B cell (primary cell): Measurements from ENCODE around the gene PPP1R12B.

Experiments used
- CTCF ChIP-seq: fragments of 200-600 bp; IDR thresholded peaks from one replicate; pipeline ENCODE4 v1.8.0; 2022; ENCODE audit warnings: antibody characterized with exemption, mild to moderate bottlenecking
- EZH2 ChIP-seq: IDR thresholded peaks from 2 replicates; pipeline ENCODE4 v1.6.1; 2012; ENCODE audit warnings: borderline replicate concordance, low read depth, mild to moderate bottlenecking, moderate library complexity, low read length; ENCODE audit not compliant: insufficient read depth, poor library complexity, severe bottlenecking

GRCh38 chr1:202311875-202312635 is 36.4 kb upstream of the PPP1R12B start:
- TF ChIP-seq EZH2 (no peak), CTCF (no peak)
